Smooth muscle cell (in vitro differentiated cells): ENCODE data around the gene VPS35L. TPM values are rescaled to one million over a fixed set of nuclear protein-coding genes. Genes with fewer than 3 reads are reported as not detected.

Experiments
- DNase-seq: peaks from one replicate; lab custom pipeline; 2025; ENCODE audit not compliant: unreplicated experiment; lab: John Stamatoyannopoulos, UW
- H2AFZ ChIP-seq: fragments of 200-600 bp; sonication (generic); 2 replicates; pipeline ENCODE4 v1.6.0; 2016; ENCODE audit warnings: antibody characterized with exemption, low read depth, mild to moderate bottlenecking
- H3F3A ChIP-seq: fragments of 200-600 bp; sonication (generic); 2 replicates; pipeline ENCODE4 v1.6.0; 2017; ENCODE audit warnings: antibody characterized with exemption, low read depth
- H3K27ac ChIP-seq: fragments of 200-600 bp; sonication (generic); 2 replicates; pipeline ENCODE4 v1.5.1; 2016; ENCODE audit warnings: low read depth, mild to moderate bottlenecking
- H3K27me3 ChIP-seq: fragments of 200-600 bp; sonication (generic); 2 replicates; pipeline ENCODE4 v1.6.1; 2016; ENCODE audit warnings: low read depth, mild to moderate bottlenecking
- H3K36me3 ChIP-seq: fragments of 200-600 bp; sonication (generic); 2 replicates; pipeline ENCODE4 v1.5.1; 2016; ENCODE audit warnings: low read depth
- H3K4me1 ChIP-seq: fragments of 200-600 bp; sonication (generic); 2 replicates; pipeline ENCODE4 v1.5.1; 2016; ENCODE audit warnings: low read depth
- H3K4me2 ChIP-seq: fragments of 200-600 bp; sonication (generic); 2 replicates; pipeline ENCODE4 v1.6.0; 2016; ENCODE audit warnings: mild to moderate bottlenecking
- H3K4me3 ChIP-seq: fragments of 200-600 bp; sonication (generic); 2 replicates; pipeline ENCODE4 v1.5.1; 2016; ENCODE audit warnings: mild to moderate bottlenecking
- H3K79me2 ChIP-seq: fragments of 200-600 bp; sonication (generic); 2 replicates; pipeline ENCODE4 v1.6.0; 2016; ENCODE audit warnings: low read depth, mild to moderate bottlenecking
- H3K9ac ChIP-seq: fragments of 200-600 bp; sonication (generic); 2 replicates; pipeline ENCODE4 v1.6.0; 2016; ENCODE audit warnings: low read depth
- H3K9me3 ChIP-seq: fragments of 200-600 bp; sonication (generic); replicated peaks from 2 replicates; pipeline ENCODE4 v1.5.1; 2016; ENCODE audit warnings: low read depth
- H4K20me1 ChIP-seq: fragments of 200-600 bp; sonication (generic); 2 replicates; pipeline ENCODE4 v1.6.0; 2016; ENCODE audit warnings: low read depth
- WGBS: methylation state at CpG from one replicate; pipeline ENCODE4 v1.1.7; 2016; ENCODE audit warnings: low lambda C conversion rate; 5-methylcytosine and 5-hydroxymethylcytosine counted together
- polyA plus RNA-seq: library from polyadenylated mRNA; unstranded; fragments of >200 nt; fragmentation: Nextera tagmentation; extraction: Ambion mirVana; gene quantifications from 2 replicates; pipeline ENCODE4 v1.2.1, GENCODE V29; 2016
- total RNA-seq: library from RNA; depleted of rRNA; stranded (reverse); fragments of >200 nt; gene quantifications from 2 replicates; pipeline ENCODE4 v1.2.3, GENCODE V29; 2014
- TF ChIP-seq, protein P1 (sequence below): fragments of 200-600 bp; sonication (generic); IDR thresholded peaks from 2 replicates; pipeline ENCODE4 v1.5.1; 2017; ENCODE audit warnings: borderline replicate concordance, mild to moderate bottlenecking, antibody characterized with exemption; ENCODE audit not compliant: insufficient read depth, poor library complexity, severe bottlenecking

Gene VPS35L
- total and polyA plus RNA-seq, 2 experiments from 2014 or later = 46.7 to 47.4 TPM

DNA sequence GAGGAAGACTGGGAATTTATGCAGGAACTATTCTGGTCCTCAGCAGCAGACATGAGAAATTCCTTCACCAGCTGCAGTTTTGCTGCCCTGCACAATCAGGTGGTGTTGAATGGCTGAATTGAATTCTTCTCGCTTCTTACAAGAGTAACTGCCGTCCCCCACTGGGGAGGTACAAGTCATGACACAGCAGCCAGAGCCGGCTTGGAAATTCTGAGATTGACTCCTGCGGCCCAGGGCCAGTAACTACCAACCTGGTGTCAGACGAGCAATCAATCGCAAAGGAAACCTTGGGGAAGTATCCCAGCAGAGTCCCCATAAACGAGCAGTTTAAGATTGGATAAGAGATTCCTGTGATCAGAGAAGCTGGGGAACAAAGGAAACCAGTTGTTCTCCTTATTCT, 131.8 kb downstream of the VPS35L start:
- Histone ChIP-seq H3K4me3 (no peak overlapping the region), H3K9ac (no peak overlapping the region), H2AFZ (no peak overlapping the region), H3K27me3 (no peaks in the 10 kb centered on the region), H3K27ac (no peak overlapping the region), H3K36me3 (peaks cover 13% of the 10 kb centered on the region), H4K20me1 (no peaks in the 10 kb centered on the region), H3K4me1 (no peaks in the 10 kb centered on the region), H3F3A (no peaks in the 10 kb centered on the region), H3K4me2 (no peak overlapping the region), H3K79me2 (no peaks in the 10 kb centered on the region), H3K9me3 (no peaks in the 10 kb centered on the region)
- TF ChIP-seq, protein P1, sequence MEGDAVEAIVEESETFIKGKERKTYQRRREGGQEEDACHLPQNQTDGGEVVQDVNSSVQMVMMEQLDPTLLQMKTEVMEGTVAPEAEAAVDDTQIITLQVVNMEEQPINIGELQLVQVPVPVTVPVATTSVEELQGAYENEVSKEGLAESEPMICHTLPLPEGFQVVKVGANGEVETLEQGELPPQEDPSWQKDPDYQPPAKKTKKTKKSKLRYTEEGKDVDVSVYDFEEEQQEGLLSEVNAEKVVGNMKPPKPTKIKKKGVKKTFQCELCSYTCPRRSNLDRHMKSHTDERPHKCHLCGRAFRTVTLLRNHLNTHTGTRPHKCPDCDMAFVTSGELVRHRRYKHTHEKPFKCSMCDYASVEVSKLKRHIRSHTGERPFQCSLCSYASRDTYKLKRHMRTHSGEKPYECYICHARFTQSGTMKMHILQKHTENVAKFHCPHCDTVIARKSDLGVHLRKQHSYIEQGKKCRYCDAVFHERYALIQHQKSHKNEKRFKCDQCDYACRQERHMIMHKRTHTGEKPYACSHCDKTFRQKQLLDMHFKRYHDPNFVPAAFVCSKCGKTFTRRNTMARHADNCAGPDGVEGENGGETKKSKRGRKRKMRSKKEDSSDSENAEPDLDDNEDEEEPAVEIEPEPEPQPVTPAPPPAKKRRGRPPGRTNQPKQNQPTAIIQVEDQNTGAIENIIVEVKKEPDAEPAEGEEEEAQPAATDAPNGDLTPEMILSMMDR = no peak
- DNase-seq = no peak
- WGBS = 75% methylated on average over 7 of the region's 7 CpGs

DNA sequence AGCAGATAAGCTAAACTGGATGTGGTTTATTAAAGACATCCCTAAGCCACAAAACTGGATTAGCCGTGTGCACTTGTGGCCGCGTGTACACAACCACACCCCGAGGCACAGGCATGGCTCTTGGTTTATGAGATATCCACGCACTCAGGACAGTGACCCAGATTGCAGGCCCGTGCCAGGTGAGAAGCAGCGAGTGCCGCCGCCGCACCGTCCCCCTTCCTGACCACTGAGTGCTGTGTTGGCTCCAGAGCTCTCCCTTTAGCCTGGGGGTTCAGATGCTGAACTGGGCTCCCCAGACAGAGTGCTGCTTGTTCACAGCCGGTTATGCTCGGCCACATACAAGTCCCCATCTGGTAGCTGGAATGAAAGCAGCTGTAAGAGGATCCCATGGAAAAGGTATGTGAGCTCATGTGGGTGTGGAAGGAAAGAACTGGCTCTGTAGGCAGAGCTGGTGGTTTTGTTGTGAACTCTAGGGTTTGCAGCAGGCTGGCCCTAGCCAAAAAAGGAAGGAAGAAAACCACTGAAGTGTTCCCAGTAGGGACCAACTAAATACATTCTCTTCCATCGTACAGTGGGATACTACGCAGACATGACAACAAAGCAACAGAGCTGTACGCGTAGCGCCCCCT, 133.0 kb downstream of the VPS35L start:
- no peaks in the 10 kb centered on the region for H3F3A ChIP-seq
- no peak overlapping the region for H2AFZ ChIP-seq
- no peaks in the 10 kb centered on the region for H3K79me2 ChIP-seq
- H3K9ac ChIP-seq = no peak overlapping the region
- H3K4me1 ChIP-seq = no peaks in the 10 kb centered on the region
- no peak overlapping the region for H3K4me3 ChIP-seq
- no peak overlapping the region for H3K4me2 ChIP-seq
- WGBS = 80% methylated on average over 18 of the region's 18 CpGs
- DNase-seq = no peak
- H3K27ac ChIP-seq = no peak overlapping the region
- no peaks in the 10 kb centered on the region for H4K20me1 ChIP-seq
- TF ChIP-seq, protein P1 = no peak
- no peaks in the 10 kb centered on the region for H3K9me3 ChIP-seq
- no peaks in the 10 kb centered on the region for H3K27me3 ChIP-seq
- peaks cover 7% of the 10 kb centered on the region for H3K36me3 ChIP-seq

- Histone ChIP-seq H3K79me2 (no peaks in the 10 kb centered on the region), H4K20me1 (no peaks in the 10 kb centered on the region), H3K27ac (no peak overlapping the region), H3K36me3 (peaks cover 6% of the 10 kb centered on the region), H3K4me2 (no peak overlapping the region), H3K9ac (no peak overlapping the region), H3K4me3 (no peak overlapping the region), H3F3A (no peaks in the 10 kb centered on the region), H3K27me3 (no peaks in the 10 kb centered on the region), H3K9me3 (no peaks in the 10 kb centered on the region), H3K4me1 (no peaks in the 10 kb centered on the region), H2AFZ (no peak overlapping the region)
- 97% methylated on average over 5 of the region's 5 CpGs for WGBS
- TF ChIP-seq, protein P1 = no peak
- DNase-seq = no peak
These were observed 133.8 kb downstream of the VPS35L start for GRCh38 chr16:19689342-19689741.

DNA sequence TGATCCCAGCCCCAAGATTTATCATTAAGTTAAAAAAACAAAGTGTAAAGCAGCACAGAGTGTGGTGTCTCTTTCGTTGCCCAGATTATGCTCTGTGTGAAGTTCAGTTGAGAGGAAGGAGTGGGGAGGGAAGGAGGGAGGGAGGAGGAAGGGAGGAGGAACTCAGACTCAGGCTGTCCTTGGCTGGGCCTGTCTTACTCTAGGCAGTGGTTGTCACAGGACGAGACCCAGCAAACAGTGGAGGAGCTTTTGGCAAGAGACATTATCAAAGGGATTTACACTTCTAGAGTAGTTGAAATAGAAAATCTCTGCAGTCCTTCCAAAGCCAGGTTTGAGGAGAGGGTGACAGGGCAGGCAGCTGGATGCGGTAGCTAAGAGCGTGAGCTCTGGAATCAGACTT, 134.7 kb downstream of the VPS35L start:
- 44% methylated on average over 4 of the region's 4 CpGs for WGBS
- Histone ChIP-seq H2AFZ (no peak overlapping the region), H3K9ac (no peak overlapping the region), H3K4me1 (no peaks in the 10 kb centered on the region), H3K36me3 (peaks cover 4% of the 10 kb centered on the region), H3K4me2 (no peak overlapping the region), H3K9me3 (no peaks in the 10 kb centered on the region), H3K4me3 (no peak overlapping the region), H3K79me2 (no peaks in the 10 kb centered on the region), H3F3A (no peaks in the 10 kb centered on the region), H4K20me1 (no peaks in the 10 kb centered on the region), H3K27ac (no peak overlapping the region), H3K27me3 (no peaks in the 10 kb centered on the region)
- DNase-seq = no peak
- TF ChIP-seq, protein P1 = no peak
